Karpas-422 (cell line): ENCODE data around the gene BAG3. TPM values are rescaled to one million over a fixed set of nuclear protein-coding genes. Genes with fewer than 3 reads are reported as not detected.
"Not testable (repeated sequence)": the region's sequence is repeated elsewhere in the genome, so short reads cannot be mapped to it uniquely, and the experiment has no call there.

Experiments used
- DNase-seq: peaks from one replicate; pipeline ENCODE4 v3.0.0-alpha.2; 2015
- H2AFZ ChIP-seq: fragments of 200-600 bp; sonication (generic); 2 replicates; pipeline ENCODE4 v1.6.1; 2014; ENCODE audit warnings: antibody characterized with exemption, low read length, mixed read lengths
- H3K27ac ChIP-seq: fragments of 200-600 bp; sonication (generic); 2 replicates; pipeline ENCODE4 v1.5.1; 2014; ENCODE audit warnings: mild to moderate bottlenecking, low read length, moderate library complexity
- H3K27me3 ChIP-seq: fragments of 200-600 bp; sonication (generic); 2 replicates; pipeline ENCODE4 v1.6.1; 2014; ENCODE audit warnings: low read length, mixed read lengths
- H3K36me3 ChIP-seq: fragments of 200-600 bp; sonication (generic); 2 replicates; pipeline ENCODE4 v1.6.1; 2014; ENCODE audit warnings: low read length, mixed read lengths; ENCODE audit not compliant: insufficient read depth
- H3K4me1 ChIP-seq: fragments of 200-600 bp; sonication (generic); 2 replicates; pipeline ENCODE4 v1.6.1; 2014; ENCODE audit warnings: mild to moderate bottlenecking, low read length, mixed read lengths
- H3K4me2 ChIP-seq: fragments of 200-600 bp; sonication (generic); 2 replicates; pipeline ENCODE4 v1.6.1; 2014; ENCODE audit warnings: low read length, low read depth, mild to moderate bottlenecking; ENCODE audit not compliant: poor library complexity, severe bottlenecking
- H3K4me3 ChIP-seq: fragments of 200-600 bp; sonication (generic); 2 replicates; pipeline ENCODE4 v1.5.1; 2014; ENCODE audit warnings: mild to moderate bottlenecking, antibody characterized with exemption, low read length, mixed read lengths
- H3K79me2 ChIP-seq: fragments of 200-600 bp; sonication (generic); 2 replicates; pipeline ENCODE4 v1.6.1; 2014; ENCODE audit warnings: mild to moderate bottlenecking, low read length, mixed read lengths
- H3K9ac ChIP-seq: fragments of 200-600 bp; sonication (generic); 2 replicates; pipeline ENCODE4 v1.6.0; 2014; ENCODE audit warnings: low read length
- H3K9me2 ChIP-seq: fragments of 200-600 bp; sonication (generic), shearing (Covaris generic); replicated peaks from 2 replicates; pipeline ENCODE4 v1.6.0; 2014; ENCODE audit warnings: mild to moderate bottlenecking, low read length, moderate library complexity; ENCODE audit not compliant: insufficient read depth
- H3K9me3 ChIP-seq: fragments of 300-700, 200-600 bp; sonication (generic); 2 replicates; pipeline ENCODE4 v1.6.1; 2014; ENCODE audit warnings: low read length, mixed read lengths
- H4K20me1 ChIP-seq: fragments of 200-600 bp; sonication (generic); 2 replicates; pipeline ENCODE4 v1.6.1; 2014; ENCODE audit warnings: mild to moderate bottlenecking, antibody characterized with exemption, low read length, low read depth; ENCODE audit not compliant: insufficient read depth
- total RNA-seq: library from RNA; depleted of rRNA; stranded (reverse); fragments of >200 nt; shearing (Covaris generic); gene quantifications from 2 replicates; pipeline ENCODE4 v1.2.3, GENCODE V29; 2014; ENCODE audit warnings: low replicate concordance

The BAG3 gene
- total RNA-seq, 1 experiment from 2014 or later = 1.4 TPM

DNA sequence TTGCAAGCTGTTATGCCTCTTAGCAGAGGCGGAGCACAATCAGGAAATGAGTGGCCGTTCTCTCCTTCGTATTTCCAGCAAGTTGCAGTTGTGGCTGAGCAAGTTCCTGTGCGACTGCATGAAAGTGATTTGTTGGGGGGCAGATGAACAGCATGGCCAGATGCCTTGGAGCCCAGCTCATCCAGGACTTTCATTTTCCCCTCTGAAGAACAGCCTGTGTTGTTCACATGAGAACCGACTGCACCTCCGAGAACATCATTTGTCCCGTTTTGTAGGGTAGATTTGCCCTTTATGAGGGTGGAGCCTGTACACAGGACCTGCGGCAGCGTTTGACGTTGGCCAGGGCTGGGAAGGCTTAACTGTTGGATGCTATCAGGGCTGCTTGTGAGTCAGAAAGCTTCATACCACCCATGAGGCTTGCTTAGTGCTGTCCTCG lies 4.4 kb downstream of the BAG3 start:
- Histone ChIP-seq H3K79me2 (no peaks in the 10 kb centered on the region), H3K36me3 (no peaks in the 10 kb centered on the region), H3K27ac (no peak overlapping the region), H3K9ac (no peak overlapping the region), H3K27me3 (no peaks in the 10 kb centered on the region), H3K9me2 (no peaks in the 10 kb centered on the region), H4K20me1 (no peaks in the 10 kb centered on the region), H3K4me3 (no peak overlapping the region), H3K4me2 (no peak overlapping the region), H3K4me1 (peaks cover 26% of the 10 kb centered on the region), H3K9me3 (no peaks in the 10 kb centered on the region), H2AFZ (no peak overlapping the region)
- no peak for DNase-seq

DNA sequence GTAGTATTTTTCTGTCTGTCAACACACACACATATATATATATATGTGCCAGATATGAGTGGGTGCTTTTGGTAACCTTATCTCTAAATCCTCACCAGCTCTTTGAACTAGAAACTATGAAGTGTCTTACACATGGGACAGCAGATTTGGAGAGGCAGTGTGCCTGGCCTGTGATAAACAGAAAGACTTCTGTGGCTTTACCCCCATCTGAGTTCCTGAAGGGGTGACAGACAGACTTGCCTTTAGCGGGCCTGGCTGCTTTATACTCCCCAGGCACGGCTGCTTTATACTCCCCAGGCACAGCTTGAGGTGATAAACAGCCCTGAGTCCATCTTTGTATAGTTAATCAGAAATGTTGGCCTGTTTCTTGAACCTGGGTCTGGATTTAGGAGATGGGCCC lies 5.6 kb downstream of the BAG3 start:
- Histone ChIP-seq H3K9me2 (no peaks in the 10 kb centered on the region), H3K4me3 (no peak overlapping the region), H3K4me1 (peaks cover 18% of the 10 kb centered on the region), H3K9ac (no peak overlapping the region), H3K27me3 (no peaks in the 10 kb centered on the region), H3K4me2 (no peak overlapping the region), H4K20me1 (no peaks in the 10 kb centered on the region), H3K27ac (no peak overlapping the region), H3K36me3 (no peaks in the 10 kb centered on the region), H2AFZ (no peak overlapping the region), H3K79me2 (no peaks in the 10 kb centered on the region), H3K9me3 (no peaks in the 10 kb centered on the region)
- DNase-seq = no peak

DNA sequence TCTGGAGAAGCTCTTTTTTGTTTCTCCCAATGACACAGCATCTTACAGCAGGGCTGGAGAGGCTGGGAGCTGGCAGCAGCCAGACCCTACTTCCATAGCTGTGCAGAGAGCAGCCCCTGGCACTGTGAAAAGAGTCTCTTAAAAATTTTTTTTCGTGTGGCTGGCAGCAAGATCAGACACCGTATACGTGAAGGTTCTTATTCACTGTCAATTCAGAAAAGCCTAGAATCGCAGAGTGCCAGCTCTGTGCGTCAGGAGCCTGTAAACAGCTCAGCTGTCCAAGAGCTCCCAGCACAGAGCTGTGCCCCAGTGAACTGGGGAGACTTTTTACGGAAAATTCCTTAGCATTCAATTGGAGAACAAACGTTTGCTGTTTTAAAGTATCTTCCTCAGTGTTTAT lies 6.5 kb downstream of the BAG3 start:
- no peak overlapping the region for H3K4me3 ChIP-seq
- H3K4me2 ChIP-seq = no peak overlapping the region
- no peak overlapping the region for H2AFZ ChIP-seq
- H3K9me3 ChIP-seq = no peaks in the 10 kb centered on the region
- no peaks in the 10 kb centered on the region for H3K79me2 ChIP-seq
- no peaks in the 10 kb centered on the region for H3K9me2 ChIP-seq
- no peak for DNase-seq
- no peak overlapping the region for H3K27ac ChIP-seq
- no peak overlapping the region for H3K9ac ChIP-seq
- no peaks in the 10 kb centered on the region for H4K20me1 ChIP-seq
- H3K27me3 ChIP-seq = no peaks in the 10 kb centered on the region
- H3K4me1 ChIP-seq = peaks cover 10% of the 10 kb centered on the region
- no peaks in the 10 kb centered on the region for H3K36me3 ChIP-seq

GRCh38 chr10:119658274-119658673 lies 7.1 kb downstream of the BAG3 start:
- Histone ChIP-seq H3K4me1 (peaks cover 5% of the 10 kb centered on the region), H3K9me3 (no peaks in the 10 kb centered on the region), H4K20me1 (no peaks in the 10 kb centered on the region), H3K9ac (no peak overlapping the region), H3K79me2 (no peaks in the 10 kb centered on the region), H3K27ac (no peak overlapping the region), H3K4me3 (no peak overlapping the region), H2AFZ (no peak overlapping the region), H3K36me3 (no peaks in the 10 kb centered on the region), H3K9me2 (no peaks in the 10 kb centered on the region), H3K4me2 (no peak overlapping the region), H3K27me3 (no peaks in the 10 kb centered on the region)
- no peak for DNase-seq

DNA sequence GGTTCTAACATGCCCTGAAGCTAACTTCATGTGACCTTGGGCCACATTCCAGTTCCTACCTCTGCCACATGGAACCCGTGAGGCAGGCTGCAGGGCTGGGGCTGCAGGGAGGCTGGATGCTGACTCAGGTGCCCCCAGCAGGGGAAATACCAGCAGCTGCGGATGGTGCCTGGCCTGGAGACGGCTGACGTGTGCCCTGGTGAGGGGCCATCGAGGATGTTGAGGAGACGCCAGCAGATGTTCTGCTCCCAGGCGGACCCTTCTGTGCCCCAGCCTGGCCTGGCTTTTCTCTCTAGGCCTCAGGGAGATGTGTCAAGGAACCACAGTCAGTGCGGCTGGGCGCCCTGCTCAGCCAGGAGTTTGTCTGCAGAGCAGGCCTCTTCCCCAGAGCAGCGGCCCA lies 8.8 kb downstream of the BAG3 start:
- Histone ChIP-seq H3K79me2 (no peaks in the 10 kb centered on the region), H3K36me3 (no peaks in the 10 kb centered on the region), H3K27ac (no peak overlapping the region), H3K9ac (no peak overlapping the region), H3K4me3 (no peak overlapping the region), H3K27me3 (no peaks in the 10 kb centered on the region), H3K4me2 (no peak overlapping the region), H2AFZ (no peak overlapping the region), H3K4me1 (peaks cover 13% of the 10 kb centered on the region), H3K9me3 (no peaks in the 10 kb centered on the region), H3K9me2 (no peaks in the 10 kb centered on the region), H4K20me1 (no peaks in the 10 kb centered on the region)
- DNase-seq = no peak

DNA sequence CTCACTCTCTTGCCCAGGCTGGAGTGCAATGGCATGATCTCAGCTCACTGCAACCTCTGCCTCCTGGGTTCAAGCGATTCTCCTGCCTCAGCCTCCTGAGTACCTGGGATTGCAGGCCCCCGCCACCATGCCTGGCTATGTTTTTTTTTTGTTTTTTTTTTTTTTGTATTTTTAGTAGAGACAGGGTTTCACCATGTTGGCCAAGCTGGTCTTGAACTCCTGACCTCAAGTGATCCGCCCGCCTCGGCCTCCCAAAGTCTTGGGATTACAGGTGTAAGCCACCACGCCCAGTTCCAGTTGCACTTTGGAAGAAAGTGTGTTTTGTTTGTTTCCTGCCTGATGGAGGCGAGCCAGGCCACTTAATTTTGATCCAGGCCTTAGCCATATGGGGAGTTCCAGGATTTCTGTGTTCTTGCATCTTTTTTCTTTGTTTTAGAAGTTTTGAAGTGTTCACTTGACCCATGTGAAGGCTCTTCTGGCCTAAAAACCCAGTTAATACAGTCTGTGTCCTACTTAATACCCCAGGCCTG lies 11.0 kb downstream of the BAG3 start:
- not testable (repeated sequence) for DNase-seq, H4K20me1 ChIP-seq, H3K27ac ChIP-seq, H3K27me3 ChIP-seq, H3K9me2 ChIP-seq, H2AFZ ChIP-seq, H3K79me2 ChIP-seq, H3K4me2 ChIP-seq, H3K9ac ChIP-seq, H3K36me3 ChIP-seq, H3K9me3 ChIP-seq, H3K4me3 ChIP-seq
- peaks cover 22% of the 10 kb centered on the region for H3K4me1 ChIP-seq

GRCh38 chr10:119663866-119664698 lies 12.9 kb downstream of the BAG3 start:
- peak; percentile 65 for DNase-seq
- Histone ChIP-seq H2AFZ (peak overlapping the region; percentile 4; the same call in 1 of the 2 replicates), H3K9me3 (no peaks in the 10 kb centered on the region), H3K4me2 (peak overlapping the region; percentile 40), H3K27ac (no peak overlapping the region), H3K9me2 (no peaks in the 10 kb centered on the region), H3K27me3 (no peaks in the 10 kb centered on the region), H3K79me2 (no peaks in the 10 kb centered on the region), H3K9ac (no peak overlapping the region), H3K4me1 (peaks cover 42% of the 10 kb centered on the region), H4K20me1 (no peaks in the 10 kb centered on the region), H3K36me3 (no peaks in the 10 kb centered on the region), H3K4me3 (no peak overlapping the region; the same call in 1 of the 2 replicates)

DNA sequence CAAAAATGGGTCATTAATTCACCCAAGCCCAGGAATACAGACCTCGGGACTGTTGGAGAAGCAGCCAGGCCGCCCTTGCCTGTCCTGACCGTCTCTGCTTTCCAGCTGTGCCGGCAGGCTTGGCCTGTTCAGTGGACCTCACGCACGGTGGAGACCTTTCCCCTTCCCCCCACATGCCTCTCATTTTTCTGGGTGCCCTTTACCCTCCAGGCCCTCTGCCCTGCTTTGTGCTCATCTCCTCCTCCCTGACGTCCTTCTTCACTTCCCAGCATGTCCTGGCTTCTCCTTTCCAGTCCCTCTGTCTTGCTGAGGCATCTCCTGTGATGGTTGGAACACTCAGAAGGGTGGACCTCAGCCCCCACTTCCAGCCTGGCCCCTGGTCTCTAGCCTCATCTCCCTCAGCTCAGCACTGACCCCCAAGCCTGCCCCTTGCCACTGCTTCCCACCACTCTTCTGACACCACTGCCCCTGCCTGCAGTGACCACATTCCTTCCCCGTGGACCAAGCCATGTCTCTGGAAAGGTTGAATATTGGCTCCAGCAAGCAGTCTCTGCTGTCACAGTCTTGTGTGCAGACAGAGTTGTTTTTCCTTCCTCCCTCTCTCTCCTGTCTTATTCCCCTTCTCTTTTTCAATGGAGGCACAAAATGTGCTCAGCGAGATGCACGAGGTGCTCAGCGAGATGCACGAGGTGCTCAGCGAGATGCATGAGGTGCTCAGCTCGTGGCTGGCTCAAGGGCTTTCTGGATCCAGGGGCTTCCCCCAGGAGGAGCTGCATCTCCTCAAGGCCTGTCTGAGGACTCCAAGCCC lies 14.9 kb downstream of the BAG3 start:
- H3K27me3 ChIP-seq = no peaks in the 10 kb centered on the region
- H3K4me2 ChIP-seq = no peak overlapping the region
- H3K4me3 ChIP-seq = no peak overlapping the region
- no peaks in the 10 kb centered on the region for H3K79me2 ChIP-seq
- no peaks in the 10 kb centered on the region for H3K9me2 ChIP-seq
- peaks cover 47% of the 10 kb centered on the region for H3K4me1 ChIP-seq
- no peak overlapping the region for H3K9ac ChIP-seq
- no peaks in the 10 kb centered on the region for H4K20me1 ChIP-seq
- no peak overlapping the region for H2AFZ ChIP-seq
- H3K9me3 ChIP-seq = no peaks in the 10 kb centered on the region
- H3K36me3 ChIP-seq = no peaks in the 10 kb centered on the region
- no peak for DNase-seq
- H3K27ac ChIP-seq = no peak overlapping the region
